ENCODE measurements around the gene FLOT1.
A peak's percentile ranks its signal among the peaks of the same experiment; 100 is the strongest.

The FLOT1 gene

GRCh38 chr6:30705620-30706019 lies 36.9 kb downstream of the FLOT1 start:
- Histone ChIP-seq H3K4me1 (ENCODE audit: insufficient read depth, poor library complexity, severe bottlenecking) (no peaks in the 10 kb centered on the region), H3K27me3 (ENCODE audit: insufficient read depth, poor library complexity, severe bottlenecking) (no peaks in the 10 kb centered on the region), H3K27ac (ENCODE audit: poor library complexity, severe bottlenecking) (no peak overlapping the region), H3K9me3 (ENCODE audit: severe bottlenecking) (no peaks in the 10 kb centered on the region), H3K4me3 (ENCODE audit: severe bottlenecking) (no peak overlapping the region), H3K36me3 (ENCODE audit: low read depth) (peaks cover 58% of the 10 kb centered on the region)
- no peak for TF ChIP-seq CTCF (IDR thresholded peaks at IDR 0.05; ENCODE audit: poor library complexity, severe bottlenecking)
- DNase-seq (ENCODE audit: low spot score) (no peak), ATAC-seq (ENCODE audit: low read depth) (no peak)

- no peak for DNase-seq (ENCODE audit: low spot score)
- ATAC-seq (ENCODE audit: low read depth) = no peak
- TF ChIP-seq CTCF (IDR thresholded peaks at IDR 0.05; ENCODE audit: poor library complexity, severe bottlenecking) = no peak
- H3K4me1 ChIP-seq (ENCODE audit: insufficient read depth, poor library complexity, severe bottlenecking) = no peaks in the 10 kb centered on the region
- no peaks in the 10 kb centered on the region for H3K9me3 ChIP-seq (ENCODE audit: severe bottlenecking)
- no peak overlapping the region for H3K4me3 ChIP-seq (ENCODE audit: severe bottlenecking)
- H3K27me3 ChIP-seq (ENCODE audit: insufficient read depth, poor library complexity, severe bottlenecking) = no peaks in the 10 kb centered on the region
- H3K27ac ChIP-seq (ENCODE audit: poor library complexity, severe bottlenecking) = no peak overlapping the region
- peaks cover 51% of the 10 kb centered on the region for H3K36me3 ChIP-seq (ENCODE audit: low read depth)
Observed at GRCh38 chr6:30703821-30704220, 38.7 kb downstream of the FLOT1 start.

GRCh38 chr6:30703011-30703410 lies 39.5 kb downstream of the FLOT1 start:
- ATAC-seq (ENCODE audit: low read depth) (no peak), DNase-seq (ENCODE audit: low spot score) (no peak)
- H3K27me3 ChIP-seq (ENCODE audit: insufficient read depth, poor library complexity, severe bottlenecking) = no peaks in the 10 kb centered on the region
- no peaks in the 10 kb centered on the region for H3K9me3 ChIP-seq (ENCODE audit: severe bottlenecking)
- H3K27ac ChIP-seq (ENCODE audit: poor library complexity, severe bottlenecking) = no peak overlapping the region
- peaks cover 46% of the 10 kb centered on the region for H3K36me3 ChIP-seq (ENCODE audit: low read depth)
- no peak overlapping the region for H3K4me3 ChIP-seq (ENCODE audit: severe bottlenecking)
- H3K4me1 ChIP-seq (ENCODE audit: insufficient read depth, poor library complexity, severe bottlenecking) = no peaks in the 10 kb centered on the region
- no peak for TF ChIP-seq CTCF (IDR thresholded peaks at IDR 0.05; ENCODE audit: poor library complexity, severe bottlenecking)

- DNase-seq (ENCODE audit: low spot score) = no peak
- Histone ChIP-seq H3K4me1 (ENCODE audit: insufficient read depth, poor library complexity, severe bottlenecking) (peaks cover 5% of the 10 kb centered on the region), H3K27ac (ENCODE audit: poor library complexity, severe bottlenecking) (no peak overlapping the region), H3K36me3 (ENCODE audit: low read depth) (peaks cover 34% of the 10 kb centered on the region), H3K27me3 (ENCODE audit: insufficient read depth, poor library complexity, severe bottlenecking) (no peaks in the 10 kb centered on the region), H3K9me3 (ENCODE audit: severe bottlenecking) (no peaks in the 10 kb centered on the region), H3K4me3 (ENCODE audit: severe bottlenecking) (no peak overlapping the region)
- TF ChIP-seq CTCF (IDR thresholded peaks at IDR 0.05; ENCODE audit: poor library complexity, severe bottlenecking) = no peak
- peak; percentile 63 for ATAC-seq (ENCODE audit: low read depth)
Observed at GRCh38 chr6:30700340-30700739, 42.1 kb downstream of the FLOT1 start.

GRCh38 chr6:30696432-30696831 lies 46.1 kb downstream of the FLOT1 start:
- H3K27ac ChIP-seq (ENCODE audit: poor library complexity, severe bottlenecking) = peak overlapping the region; percentile 66
- no peak overlapping the region for H3K4me3 ChIP-seq (ENCODE audit: severe bottlenecking)
- TF ChIP-seq CTCF (IDR thresholded peaks at IDR 0.05; ENCODE audit: poor library complexity, severe bottlenecking) = no peak
- H3K9me3 ChIP-seq (ENCODE audit: severe bottlenecking) = no peaks in the 10 kb centered on the region
- ATAC-seq (ENCODE audit: low read depth) (no peak), DNase-seq (ENCODE audit: low spot score) (no peak)
- peaks cover 15% of the 10 kb centered on the region for H3K4me1 ChIP-seq (ENCODE audit: insufficient read depth, poor library complexity, severe bottlenecking)
- peaks cover 14% of the 10 kb centered on the region for H3K36me3 ChIP-seq (ENCODE audit: low read depth)
- H3K27me3 ChIP-seq (ENCODE audit: insufficient read depth, poor library complexity, severe bottlenecking) = no peaks in the 10 kb centered on the region
